Right ventricle myocardium superior (tissue), 1 donor: ENCODE data around the gene FGF18. TPM values are rescaled to one million over a fixed set of nuclear protein-coding genes. Genes with fewer than 3 reads are reported as not detected.

Experiments
- ATAC-seq: fragments of 200-7000 bp; cut with Tn5 transposase; one replicate; pipeline ENCODE4 v1.9.1; 2020; ENCODE audit warnings: mild to moderate bottlenecking; ENCODE audit not compliant: poor library complexity
- DNase-seq: peaks from one replicate; pipeline ENCODE4 v3.0.0-alpha.2; 2020
- intact Hi-C: fragments of 100-400 bp; cut with DNase I; formaldehyde crosslinking; loops from one replicate; pipeline ENCODE4 v1.11.2; 2022
- total RNA-seq: library from RNA; stranded (reverse); fragmentation: NEBNext Ultra II Directional; extraction: Animal tissue kit (Norgen Biotek cat#: 25700); gene quantifications from one replicate; pipeline ENCODE4 v1.2.1, GENCODE V29; 2021
- donor health status: DM: no; HTN: yes; CAD: no; lungs with severe emphysema.

Gene FGF18
- total RNA-seq, 1 donor from 2014 or later = 5.8 TPM

DNA sequence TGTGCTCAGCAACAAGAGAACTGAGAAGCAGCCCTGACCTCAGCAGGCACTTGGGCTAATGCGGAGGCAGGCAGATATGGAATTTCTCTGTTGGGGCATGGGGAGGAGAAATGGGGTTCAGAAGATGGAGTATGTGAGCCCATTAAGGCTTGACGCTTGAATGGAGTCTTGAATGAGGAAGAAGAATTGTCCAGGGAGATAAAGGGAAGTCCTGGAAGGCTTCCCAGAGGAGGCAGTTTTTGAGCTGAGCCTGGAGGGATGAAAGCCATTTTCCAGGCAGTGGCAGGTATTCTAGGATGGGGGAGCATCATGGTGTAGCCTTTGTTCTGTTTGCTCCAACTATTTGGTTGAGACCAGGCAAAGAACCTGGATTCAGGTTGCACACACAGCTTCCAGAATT lies 34.5 kb downstream of the FGF18 start:
- ATAC-seq (no peak), DNase-seq (no peak)
- intact Hi-C loops = no loop called here

GRCh38 chr5:171454549-171454948 lies 35.1 kb downstream of the FGF18 start:
- no peak for ATAC-seq
- intact Hi-C loops = no loop called here

GRCh38 chr5:171455522-171455921 lies 36.1 kb downstream of the FGF18 start:
- intact Hi-C loops = no loop called here
- no peak for ATAC-seq
- no peak for DNase-seq

More at GRCh38 chr5:171454549-171454948, 35.1 kb downstream of the FGF18 start:
- no peak for DNase-seq

GRCh38 chr5:171457208-171457981 lies 37.9 kb downstream of the FGF18 start:
- intact Hi-C loops = no loop called here
- no peak for ATAC-seq
- DNase-seq = no peak

- ATAC-seq = peak; percentile 31
- DNase-seq = no peak
- intact Hi-C loops = no loop called here
Measured at GRCh38 chr5:171459839-171460238, 40.4 kb downstream of the FGF18 start.

DNA sequence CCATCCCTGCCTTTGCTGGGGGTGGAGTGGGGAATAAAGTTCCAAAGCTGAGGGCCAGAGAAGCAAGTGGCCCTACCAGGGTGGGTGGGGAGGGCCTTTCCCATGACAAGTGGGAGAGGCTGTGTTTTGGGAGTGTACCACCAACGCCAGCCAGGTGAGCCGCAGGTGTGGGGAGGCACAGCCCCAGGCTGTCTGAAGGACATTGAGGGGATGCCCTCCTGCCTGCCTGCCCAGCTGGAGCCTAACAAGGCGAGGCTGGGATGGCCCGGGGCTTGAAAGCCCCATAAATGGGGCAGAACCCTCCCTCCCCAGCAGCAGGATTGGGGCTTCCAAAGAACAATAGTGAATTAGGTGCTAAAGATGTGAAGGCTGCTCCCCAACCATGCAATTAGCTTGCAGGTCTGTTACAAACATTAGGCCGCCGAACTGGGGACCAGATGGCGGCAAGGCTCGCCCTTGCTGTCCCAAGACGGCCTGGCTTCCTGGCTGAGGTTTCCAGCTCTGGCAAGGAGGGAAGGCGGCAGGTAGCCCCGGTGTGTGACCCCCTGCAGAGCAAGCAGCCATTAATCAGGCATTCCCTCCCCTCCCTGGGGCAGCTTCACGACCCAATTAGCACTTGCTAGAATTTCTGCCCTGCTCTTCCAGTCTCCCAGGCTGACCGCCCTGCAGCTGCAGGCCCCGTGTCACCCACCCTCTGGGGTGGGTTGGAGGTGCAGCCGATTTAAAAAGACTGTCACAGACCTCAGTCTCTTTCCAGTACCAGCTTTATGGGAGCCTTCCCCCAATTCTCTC lies 42.9 kb downstream of the FGF18 start:
- DNase-seq (no peak), ATAC-seq (no peak)
- intact Hi-C loops = no loop called here

- intact Hi-C loops = no loop called here
- no peak for DNase-seq
- no peak for ATAC-seq
Measured at GRCh38 chr5:171462928-171463861, 43.7 kb downstream of the FGF18 start.

GRCh38 chr5:171463862-171464229 lies 44.4 kb downstream of the FGF18 start:
- no peak for ATAC-seq
- intact Hi-C loops = no loop called here

DNA sequence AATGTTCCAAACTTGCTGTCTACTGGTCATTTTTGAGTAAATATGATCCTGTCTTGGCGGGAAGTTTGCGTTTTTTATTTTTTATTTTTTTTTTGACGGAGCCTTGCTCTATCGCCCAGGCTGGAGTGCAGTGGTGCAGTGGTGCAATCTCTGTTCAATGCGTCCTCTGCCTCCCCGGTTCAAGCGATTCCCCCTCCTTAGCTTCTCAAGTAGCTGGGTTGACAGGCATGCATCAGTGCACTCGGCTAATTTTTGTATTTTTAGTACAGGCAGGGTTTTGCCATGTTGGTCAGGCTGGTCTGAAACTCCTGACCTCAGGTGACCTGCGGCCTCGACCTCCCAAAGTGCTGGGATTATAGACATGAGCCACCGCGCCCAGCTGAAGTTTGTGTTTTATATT lies 45.4 kb downstream of the FGF18 start:
- intact Hi-C loops = no loop called here
- ATAC-seq (no peak), DNase-seq (no peak)

More at GRCh38 chr5:171463862-171464229, 44.4 kb downstream of the FGF18 start:
- no peak for DNase-seq

DNA sequence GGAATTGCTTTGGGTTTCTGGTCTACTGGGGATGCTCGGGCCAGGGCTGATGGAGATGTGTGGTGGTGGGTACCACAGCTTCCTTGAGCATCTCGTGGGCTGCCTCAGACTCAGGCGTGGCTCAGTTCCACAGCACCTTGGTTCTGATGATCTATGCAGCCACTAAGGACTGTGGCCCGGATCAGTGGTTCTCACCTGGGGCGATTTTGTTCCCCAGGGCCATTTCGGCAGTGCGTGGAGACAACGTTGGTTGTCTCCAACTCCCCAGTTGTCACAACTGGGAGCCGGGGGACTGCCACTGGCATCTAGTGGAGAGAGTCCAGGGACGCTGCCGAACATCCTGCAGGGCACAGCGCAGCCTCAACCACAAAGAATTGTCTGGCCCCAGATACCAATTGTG lies 47.7 kb downstream of the FGF18 start:
- intact Hi-C loops = no loop called here
- DNase-seq (no peak), ATAC-seq (no peak)

DNA sequence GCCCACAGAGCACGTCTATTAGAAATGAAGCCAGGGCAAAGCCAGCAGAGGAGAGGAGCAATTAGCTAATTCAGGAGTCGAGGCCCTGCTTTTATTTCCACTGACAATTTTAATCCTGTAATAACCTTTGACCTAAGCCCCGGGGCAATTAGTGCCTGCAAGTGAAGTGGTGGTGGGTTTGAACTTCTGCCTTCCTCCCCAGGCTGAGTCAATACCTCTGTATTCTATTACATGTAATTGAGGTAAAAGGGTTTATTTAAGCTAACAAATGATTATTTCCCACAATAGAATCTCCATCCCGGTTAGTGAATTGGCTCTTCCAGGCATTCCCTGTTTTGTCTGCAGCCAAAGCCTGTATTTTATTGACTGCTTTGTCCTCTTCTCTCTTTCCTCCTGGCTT lies 49.9 kb downstream of the FGF18 start:
- no peak for DNase-seq
- intact Hi-C loops = no loop called here
- ATAC-seq = no peak

- ATAC-seq = no peak
- intact Hi-C loops = no loop called here
- DNase-seq = no peak
Measured at GRCh38 chr5:171470420-171470819, 51.0 kb downstream of the FGF18 start.

- intact Hi-C loops = no loop called here
- ATAC-seq (peak; percentile 64), DNase-seq (no peak)
Measured at GRCh38 chr5:171474230-171474813, 54.9 kb downstream of the FGF18 start.

DNA sequence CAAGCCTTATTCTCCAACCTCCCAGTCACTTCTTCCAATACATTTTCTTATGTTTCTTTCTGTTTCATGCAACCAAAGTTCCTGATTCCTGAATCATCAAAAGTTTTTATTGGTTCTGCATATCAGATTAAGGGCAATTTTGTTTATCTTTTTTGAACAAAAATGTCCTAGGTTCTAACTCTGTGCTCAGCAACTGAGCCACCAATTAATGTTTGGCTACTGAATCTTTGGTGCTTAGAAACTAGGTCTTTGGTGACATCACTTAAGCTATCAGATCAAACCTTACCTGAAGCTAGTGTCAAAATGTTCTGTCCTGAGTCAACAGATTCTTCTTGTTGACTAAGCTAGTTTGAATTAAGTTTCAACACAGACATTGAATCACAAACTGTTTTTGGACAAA lies 56.1 kb downstream of the FGF18 start:
- no peak for DNase-seq
- intact Hi-C loops = no loop called here
- no peak for ATAC-seq

DNA sequence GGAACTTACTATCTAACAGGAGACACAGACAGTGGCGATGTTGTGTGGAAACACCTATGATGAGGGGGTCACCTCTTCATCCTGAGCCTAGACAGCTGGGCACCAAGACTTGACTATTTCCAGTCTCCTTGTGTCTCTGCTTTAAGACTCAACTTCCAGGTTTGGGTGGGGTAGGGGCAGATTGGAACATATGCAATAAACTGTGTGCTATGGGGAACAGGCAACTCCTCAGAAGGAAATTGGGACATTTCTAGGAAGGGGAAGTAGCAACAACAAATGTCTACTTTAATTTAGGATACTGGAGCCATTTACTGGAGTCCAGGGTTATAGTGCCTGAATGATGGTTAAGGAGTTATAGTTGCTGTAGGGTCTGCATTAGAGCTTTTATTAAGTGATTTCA lies 57.3 kb downstream of the FGF18 start:
- intact Hi-C loops = no loop called here
- ATAC-seq (no peak), DNase-seq (no peak)

DNA sequence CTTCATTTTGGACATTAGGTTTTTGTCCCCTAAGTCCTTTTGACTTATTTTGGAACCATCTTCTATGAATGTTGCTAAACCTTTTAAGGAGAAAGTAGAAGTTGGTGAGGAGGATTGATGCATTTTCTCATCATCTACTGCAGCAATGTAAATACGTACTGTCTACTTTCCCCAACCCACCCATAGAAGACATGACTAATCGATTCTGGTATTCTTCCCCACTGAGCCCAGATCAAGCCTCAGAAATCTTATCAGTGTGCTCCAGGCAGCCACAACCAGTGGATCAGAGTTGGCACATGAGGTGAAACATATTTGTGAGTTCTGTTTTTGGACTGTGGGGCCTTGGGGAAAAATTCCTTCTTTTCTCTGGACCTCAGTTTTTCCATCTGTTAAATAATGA lies 57.7 kb downstream of the FGF18 start:
- no peak for DNase-seq
- ATAC-seq = no peak
- intact Hi-C loops = no loop called here

DNA sequence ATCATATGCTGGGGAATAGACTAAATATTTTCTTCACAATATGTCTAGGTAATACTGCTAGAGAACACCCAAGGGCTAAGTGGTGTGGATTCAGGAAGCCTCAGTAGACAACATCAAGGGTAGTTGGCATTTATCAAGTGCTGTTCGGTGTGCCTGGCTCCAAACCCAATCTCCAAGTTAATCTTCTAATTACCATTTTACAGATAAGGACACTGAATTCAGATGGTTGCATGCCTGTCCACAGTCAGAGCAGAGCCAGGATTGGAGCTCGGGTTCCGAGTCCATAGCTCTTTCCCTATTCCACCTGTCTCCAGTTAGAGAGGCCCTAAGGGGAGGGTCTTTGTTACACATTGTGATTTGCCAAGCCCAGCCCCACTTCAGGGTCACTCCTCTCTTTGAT lies 58.2 kb downstream of the FGF18 start:
- no peak for ATAC-seq
- intact Hi-C loops = no loop called here

GRCh38 chr5:171478946-171479775 lies 59.7 kb downstream of the FGF18 start:
- DNase-seq (no peak), ATAC-seq (no peak)
- intact Hi-C loops = no loop called here

More for the DNA sequence above, 58.2 kb downstream of the FGF18 start:
- no peak for DNase-seq
